Activated naive CD8-positive, alpha-beta T cell (primary cell): ENCODE measurements around the gene NCKAP5.

ENCODE experiments used
- H3K27ac Mint-ChIP-seq: one replicate; pipeline ENCODE4 v1.8.0; 2021; ENCODE audit warnings: mixed read lengths
- H3K27me3 Mint-ChIP-seq: one replicate; pipeline ENCODE4 v1.8.0; 2021; ENCODE audit warnings: mixed read lengths
- H3K36me3 Mint-ChIP-seq: one replicate; pipeline ENCODE4 v1.8.0; 2021; ENCODE audit warnings: mixed read lengths
- H3K4me1 Mint-ChIP-seq: one replicate; pipeline ENCODE4 v1.8.0; 2021; ENCODE audit warnings: low read depth, mixed read lengths
- H3K4me3 Mint-ChIP-seq: one replicate; pipeline ENCODE4 v1.8.0; 2021; ENCODE audit warnings: mild to moderate bottlenecking, mixed read lengths
- H3K9me3 Mint-ChIP-seq: one replicate; pipeline ENCODE4 v1.8.0; 2021; ENCODE audit warnings: low read depth, mixed read lengths

Gene NCKAP5

DNA sequence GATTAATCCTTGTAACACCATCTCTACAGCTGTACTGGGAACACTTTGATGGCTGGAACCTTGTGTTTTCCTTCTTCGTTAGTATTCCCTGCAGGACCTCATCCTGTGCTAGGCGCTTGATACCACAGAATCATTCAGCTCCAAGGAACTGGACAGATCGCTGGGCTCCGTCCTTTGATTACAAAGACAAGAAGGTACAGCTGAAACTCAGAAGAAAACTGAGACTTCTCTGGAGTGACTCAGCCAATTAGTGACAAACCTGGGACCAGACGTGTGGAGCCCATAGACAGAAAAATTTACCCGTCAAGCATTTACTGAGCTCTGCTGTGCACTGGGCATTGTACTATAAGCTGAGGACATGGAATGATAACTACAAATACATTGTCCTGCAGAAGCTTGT lies 67.3 kb downstream of the NCKAP5 start:
- Mint-ChIP-seq H3K4me3 (no peak overlapping the region), H3K27ac (no peak overlapping the region), H3K9me3 (no peaks in the 10 kb centered on the region), H3K27me3 (peaks cover 2% of the 10 kb centered on the region), H3K4me1 (no peaks in the 10 kb centered on the region), H3K36me3 (no peaks in the 10 kb centered on the region)

DNA sequence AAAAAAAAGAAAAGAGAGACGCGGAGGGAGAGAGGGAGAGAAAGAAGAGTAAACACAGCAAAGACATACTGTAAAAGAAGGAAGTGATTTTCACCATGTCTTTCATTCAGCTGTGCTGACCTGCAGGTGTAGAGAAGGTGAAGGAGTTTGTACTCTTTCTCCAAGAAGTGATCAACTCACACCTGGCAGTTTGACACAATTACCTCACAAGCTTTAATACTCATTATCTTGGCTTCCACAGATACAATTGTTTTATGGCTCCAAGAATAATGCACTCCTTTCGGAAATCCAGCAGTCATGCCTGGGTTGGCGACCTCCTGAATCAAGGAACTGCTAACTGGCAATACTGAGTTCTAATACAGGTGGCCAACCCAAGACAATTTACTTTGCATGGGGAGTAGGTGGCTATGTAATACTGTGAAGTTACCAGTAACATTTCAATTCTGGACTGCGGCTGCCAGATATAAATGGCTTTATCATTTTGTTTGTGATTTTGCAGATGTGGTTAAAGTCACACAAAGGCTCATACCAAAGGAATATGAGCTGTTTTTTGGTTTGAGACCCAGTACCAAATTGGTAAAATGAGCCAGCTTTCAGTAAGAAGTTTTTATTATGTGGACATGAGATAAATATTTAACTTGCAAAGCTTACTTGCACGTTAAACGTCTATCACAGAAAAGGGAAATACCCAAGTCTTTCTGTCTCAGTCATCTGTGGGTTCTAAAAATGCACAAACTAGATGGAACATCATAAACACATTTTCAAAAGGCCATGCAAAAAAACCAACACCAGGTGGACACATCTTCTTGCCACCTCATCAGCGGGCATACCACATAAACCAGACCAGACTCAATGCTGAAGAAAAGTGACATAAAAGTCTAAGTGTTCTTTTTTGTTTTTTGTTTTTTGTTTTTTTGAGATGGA lies 69.3 kb downstream of the NCKAP5 start:
- H3K4me1 Mint-ChIP-seq, result no peaks in the 10 kb centered on the region
- no peak overlapping the region for H3K4me3 Mint-ChIP-seq
- H3K27ac Mint-ChIP-seq, result no peak overlapping the region
- H3K36me3 Mint-ChIP-seq, result no peaks in the 10 kb centered on the region
- peaks cover 3% of the 10 kb centered on the region for H3K9me3 Mint-ChIP-seq
- H3K27me3 Mint-ChIP-seq, result peaks cover 2% of the 10 kb centered on the region

DNA sequence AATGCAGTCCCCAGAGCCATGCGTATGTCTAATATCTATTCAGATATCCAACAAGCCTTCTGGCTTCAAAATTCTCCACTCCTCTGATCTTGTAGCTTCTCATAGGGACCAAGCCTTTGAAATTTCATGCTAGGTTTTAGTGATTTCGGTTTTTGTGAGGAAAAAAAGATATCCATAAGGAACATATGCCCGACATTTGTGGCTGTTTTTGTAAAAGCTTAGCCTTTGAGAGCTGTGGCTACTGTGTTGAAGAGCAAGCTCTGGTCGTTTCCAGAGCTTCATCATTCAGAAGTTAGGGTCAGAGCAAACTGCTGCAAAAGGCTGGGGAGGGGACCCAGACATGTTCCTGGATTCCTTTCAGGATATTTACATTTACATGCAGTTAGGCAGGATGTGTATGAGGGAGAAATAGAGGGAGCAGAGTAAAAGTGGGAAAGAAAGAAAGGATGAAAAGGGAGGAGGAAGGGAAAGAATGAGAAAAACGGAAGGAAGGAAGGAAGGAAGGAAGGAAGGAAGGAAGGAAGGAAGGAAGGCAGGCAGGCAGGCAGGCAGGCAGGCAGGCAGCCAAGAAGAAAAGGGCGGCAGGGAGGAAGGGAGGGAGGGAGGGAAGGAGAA lies 70.2 kb downstream of the NCKAP5 start:
- H3K36me3 Mint-ChIP-seq, result no peaks in the 10 kb centered on the region
- peaks cover 2% of the 10 kb centered on the region for H3K27me3 Mint-ChIP-seq
- H3K4me1 Mint-ChIP-seq, result no peaks in the 10 kb centered on the region
- H3K27ac Mint-ChIP-seq, result no peak overlapping the region
- H3K4me3 Mint-ChIP-seq, result no peak overlapping the region
- H3K9me3 Mint-ChIP-seq, result peaks cover 3% of the 10 kb centered on the region

DNA sequence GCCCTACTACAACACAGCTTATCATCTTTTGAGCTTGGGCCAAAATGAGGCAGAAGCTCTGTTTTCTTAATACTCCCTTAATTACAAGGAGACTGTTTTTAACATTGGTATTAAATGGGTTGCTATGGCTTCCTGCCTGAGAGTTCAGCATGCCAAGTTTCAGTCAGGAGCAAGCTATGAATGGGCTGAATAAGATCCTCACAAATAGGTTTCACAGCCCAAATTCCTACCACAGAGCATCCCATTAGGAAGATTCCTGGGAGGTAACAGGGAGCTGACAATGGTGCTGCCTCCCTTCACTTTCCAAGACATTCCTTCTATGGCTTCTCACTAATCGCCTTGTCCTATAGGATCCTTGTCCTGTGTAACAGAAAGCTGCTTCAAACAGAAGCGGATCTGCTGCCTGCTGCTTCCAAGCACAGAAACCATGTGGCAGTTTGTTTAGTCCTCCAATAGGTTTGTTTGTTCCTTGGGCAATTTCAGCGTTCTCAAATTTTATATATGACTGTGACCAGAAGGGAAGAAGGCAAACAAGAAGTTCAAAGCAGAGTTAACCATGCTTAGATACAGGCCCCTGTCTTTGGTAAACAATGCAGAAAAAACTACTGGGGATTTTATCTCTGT lies 70.9 kb downstream of the NCKAP5 start:
- no peak overlapping the region for H3K4me3 Mint-ChIP-seq
- H3K36me3 Mint-ChIP-seq, result no peaks in the 10 kb centered on the region
- no peaks in the 10 kb centered on the region for H3K4me1 Mint-ChIP-seq
- H3K9me3 Mint-ChIP-seq, result peaks cover 3% of the 10 kb centered on the region
- no peak overlapping the region for H3K27ac Mint-ChIP-seq
- peaks cover 2% of the 10 kb centered on the region for H3K27me3 Mint-ChIP-seq

DNA sequence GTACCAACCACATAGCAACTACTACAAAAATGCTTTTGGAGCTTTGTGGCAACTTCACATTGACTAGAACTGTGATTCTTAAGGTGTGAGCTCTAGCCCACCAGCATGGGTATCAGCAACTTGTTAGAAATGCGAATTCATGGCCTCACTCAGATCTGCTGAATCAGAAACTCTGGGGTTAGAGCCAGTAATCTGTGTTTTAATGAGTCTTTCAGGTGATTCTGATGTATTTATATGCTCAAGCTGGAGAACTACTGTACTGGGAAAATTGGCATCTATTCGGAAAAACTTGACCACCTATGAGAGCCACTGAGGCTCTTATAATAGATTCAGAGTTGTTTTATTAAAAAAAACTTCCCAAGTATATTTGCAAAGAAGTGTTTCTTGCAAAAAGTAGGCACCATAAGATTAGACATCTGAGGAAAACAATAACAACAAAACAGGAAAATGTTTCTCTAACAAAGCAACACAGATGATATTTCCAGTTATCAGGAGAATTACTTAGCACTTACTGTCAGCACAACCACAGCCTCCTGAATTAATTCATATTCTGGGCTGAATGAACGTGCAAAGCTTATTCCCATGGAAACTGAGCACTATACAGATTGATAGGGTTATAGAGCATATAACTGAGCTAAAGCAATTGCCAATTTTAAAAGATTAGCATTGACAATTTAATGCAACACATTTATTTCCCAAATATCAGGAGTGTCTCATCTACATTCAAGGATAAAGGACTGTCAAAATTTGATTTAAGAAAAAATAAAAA lies 71.6 kb downstream of the NCKAP5 start:
- H3K36me3 Mint-ChIP-seq, result no peaks in the 10 kb centered on the region
- H3K4me3 Mint-ChIP-seq, result no peak overlapping the region

DNA sequence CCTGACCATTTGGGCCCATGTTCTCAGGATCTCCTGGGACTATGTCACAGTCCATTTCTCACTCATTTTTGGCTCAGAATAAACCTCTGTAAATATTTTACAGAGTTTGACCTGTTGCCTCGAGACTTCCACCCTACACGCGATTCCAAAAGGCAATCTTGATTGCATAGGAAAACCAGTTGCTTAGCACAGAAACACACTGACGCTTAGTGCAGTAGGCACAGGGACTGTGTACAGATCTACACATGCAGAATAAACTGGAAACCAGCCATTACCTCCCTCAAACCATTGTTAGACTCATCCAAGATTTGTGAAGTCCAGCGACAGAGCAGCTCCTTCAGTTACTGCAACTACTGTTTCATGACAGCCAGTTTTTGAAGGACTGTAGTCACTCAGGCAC lies 73.0 kb downstream of the NCKAP5 start:
- Mint-ChIP-seq H3K9me3 (peaks cover 3% of the 10 kb centered on the region), H3K27ac (no peak overlapping the region), H3K4me1 (no peaks in the 10 kb centered on the region), H3K27me3 (peaks cover 1% of the 10 kb centered on the region), H3K36me3 (no peaks in the 10 kb centered on the region), H3K4me3 (no peak overlapping the region)

More for the DNA sequence above, 71.6 kb downstream of the NCKAP5 start:
- H3K9me3 Mint-ChIP-seq, result peaks cover 3% of the 10 kb centered on the region
- no peaks in the 10 kb centered on the region for H3K4me1 Mint-ChIP-seq
- H3K27ac Mint-ChIP-seq, result no peak overlapping the region
- H3K27me3 Mint-ChIP-seq, result peaks cover 1% of the 10 kb centered on the region

DNA sequence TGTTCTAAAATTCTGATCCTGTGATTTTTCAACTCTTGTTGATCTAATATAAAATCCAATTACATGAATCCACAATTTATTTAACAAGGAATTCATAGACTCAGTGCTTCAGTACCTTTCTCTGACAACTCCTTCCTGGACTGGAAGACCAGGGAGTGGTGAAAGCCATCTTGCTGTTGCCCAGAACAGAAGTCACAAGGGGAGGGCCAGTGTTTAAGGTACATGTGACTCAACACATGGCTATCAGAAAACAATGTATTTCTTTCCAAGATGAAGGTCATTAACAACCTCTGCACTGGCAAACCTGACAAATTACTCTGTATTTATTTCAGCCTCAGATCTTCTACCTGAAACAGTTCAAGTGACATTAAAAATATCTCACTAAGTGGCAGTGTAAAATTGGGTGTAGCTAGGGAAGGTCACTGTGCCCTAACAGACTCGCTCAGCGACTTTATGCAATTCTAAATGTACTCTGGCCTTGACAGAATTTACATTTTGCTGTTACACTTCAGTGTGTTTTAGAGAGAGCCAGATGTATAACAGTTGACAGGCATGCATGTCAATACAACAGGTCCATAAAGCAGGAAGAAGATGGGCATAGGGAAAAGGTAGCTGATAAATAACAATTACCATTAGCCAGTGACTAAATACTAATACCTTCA lies 75.4 kb downstream of the NCKAP5 start:
- H3K36me3 Mint-ChIP-seq, result no peaks in the 10 kb centered on the region
- H3K9me3 Mint-ChIP-seq, result peaks cover 3% of the 10 kb centered on the region
- H3K4me3 Mint-ChIP-seq, result no peak overlapping the region
- no peaks in the 10 kb centered on the region for H3K27me3 Mint-ChIP-seq
- H3K27ac Mint-ChIP-seq, result no peak overlapping the region
- no peaks in the 10 kb centered on the region for H3K4me1 Mint-ChIP-seq

DNA sequence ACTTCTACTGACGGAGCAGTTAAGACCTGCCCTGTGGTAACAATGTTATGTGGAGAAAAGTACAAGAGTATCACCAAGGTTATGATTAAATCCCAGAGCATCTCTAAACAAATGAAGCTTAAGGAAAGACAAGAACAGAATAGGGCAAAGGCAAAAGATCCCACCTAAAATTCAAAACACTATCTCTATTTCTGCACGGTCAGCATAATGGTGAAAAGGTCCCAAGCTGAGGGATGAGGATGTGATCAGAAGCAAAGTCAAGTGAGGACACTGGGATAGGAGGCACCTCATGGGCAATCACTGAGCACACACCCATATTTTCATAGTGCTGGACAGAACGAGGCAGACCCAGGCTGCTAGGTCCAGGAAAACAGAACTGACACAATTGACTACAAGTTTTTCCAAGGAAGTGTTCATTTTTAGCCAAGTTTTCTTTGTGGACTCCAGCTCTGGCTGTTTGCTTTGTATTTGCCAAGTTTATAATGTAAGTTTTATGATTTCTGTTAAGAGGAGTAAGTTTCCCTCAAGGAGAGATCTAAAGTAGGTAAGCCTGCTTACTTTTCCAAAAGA lies 77.8 kb downstream of the NCKAP5 start:
- Mint-ChIP-seq H3K36me3 (no peaks in the 10 kb centered on the region), H3K9me3 (peaks cover 3% of the 10 kb centered on the region), H3K4me3 (no peak overlapping the region), H3K27me3 (no peaks in the 10 kb centered on the region), H3K4me1 (no peaks in the 10 kb centered on the region), H3K27ac (no peak overlapping the region)

DNA sequence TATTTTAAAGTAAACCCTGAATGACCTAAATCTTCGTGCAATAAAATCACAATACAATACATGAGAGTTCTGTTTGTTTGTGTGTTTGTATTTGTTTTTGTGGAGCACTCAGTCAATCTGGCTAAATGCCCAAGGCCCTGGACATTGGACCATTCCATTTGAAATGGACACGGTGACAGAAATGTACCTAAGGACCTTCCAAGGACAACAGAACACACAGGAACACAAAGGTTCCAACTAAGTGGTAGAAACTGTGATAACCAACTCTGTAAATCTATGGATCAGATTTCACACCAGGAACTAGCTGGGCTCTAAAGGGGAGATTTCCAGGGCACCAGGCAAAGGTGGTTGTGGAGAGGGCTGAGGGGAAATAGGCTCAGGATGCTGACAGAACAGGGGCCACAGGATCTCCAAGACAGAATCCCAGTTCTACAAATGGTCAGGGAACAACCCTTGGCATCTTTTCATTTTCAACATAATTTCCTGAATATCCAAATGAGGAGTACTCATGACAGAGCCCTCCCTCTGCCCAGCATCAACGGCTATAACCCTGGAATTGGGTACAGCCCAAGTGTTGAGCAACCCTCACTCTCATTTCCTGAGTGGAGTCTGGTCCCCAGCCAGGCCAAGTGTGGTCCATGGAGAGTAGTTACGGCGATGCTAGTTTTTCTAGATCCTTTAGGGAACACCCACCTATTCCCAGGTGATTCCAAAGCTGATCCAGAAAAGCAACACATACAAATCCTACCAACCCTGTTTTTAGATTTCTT lies 78.4 kb downstream of the NCKAP5 start:
- Mint-ChIP-seq H3K4me3 (no peak overlapping the region), H3K36me3 (no peaks in the 10 kb centered on the region), H3K27ac (no peak overlapping the region), H3K9me3 (peaks cover 3% of the 10 kb centered on the region), H3K4me1 (no peaks in the 10 kb centered on the region), H3K27me3 (no peaks in the 10 kb centered on the region)

DNA sequence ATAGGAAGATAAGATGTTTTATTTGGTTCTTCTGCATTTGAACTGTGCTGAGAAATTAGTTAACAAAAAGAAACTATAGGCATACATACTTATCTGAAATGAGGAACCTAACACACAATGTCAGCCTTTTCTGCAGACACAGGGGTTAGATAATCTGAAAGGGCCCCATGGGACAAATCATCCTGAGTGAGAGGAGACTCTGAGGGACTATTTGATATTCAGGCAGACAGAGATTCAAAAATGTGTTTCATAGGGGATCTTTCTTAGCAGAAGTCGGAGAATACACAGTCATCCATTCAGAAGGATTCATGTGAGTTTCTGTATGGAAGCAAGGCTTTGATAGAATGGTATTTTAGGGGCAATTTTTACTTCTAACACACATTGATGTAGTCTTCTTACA lies 79.1 kb downstream of the NCKAP5 start:
- H3K27me3 Mint-ChIP-seq, result no peaks in the 10 kb centered on the region
- H3K4me1 Mint-ChIP-seq, result no peaks in the 10 kb centered on the region
- H3K9me3 Mint-ChIP-seq, result peaks cover under 1% of the 10 kb centered on the region
- H3K27ac Mint-ChIP-seq, result no peak overlapping the region
- H3K36me3 Mint-ChIP-seq, result no peaks in the 10 kb centered on the region
- H3K4me3 Mint-ChIP-seq, result no peak overlapping the region

DNA sequence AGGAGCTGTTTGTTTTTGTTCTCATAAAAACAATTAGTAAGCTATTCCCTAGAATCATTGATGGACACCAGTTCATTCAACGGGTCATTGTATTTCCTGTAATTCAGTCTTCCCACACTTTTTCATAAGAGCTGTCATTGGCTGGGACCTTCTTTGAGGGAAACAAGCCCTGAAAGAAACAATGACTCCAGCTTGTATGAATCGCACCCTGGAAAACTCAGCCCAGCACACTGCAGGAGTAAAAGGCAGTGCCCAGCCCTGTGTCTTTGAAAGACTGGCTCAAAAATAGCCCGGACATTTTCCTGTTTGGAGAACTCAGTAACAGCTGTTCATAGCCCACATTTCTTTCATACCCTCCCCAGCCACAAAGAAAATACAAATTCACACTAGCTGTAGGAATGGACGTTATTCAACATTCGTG lies 81.5 kb downstream of the NCKAP5 start:
- Mint-ChIP-seq H3K36me3 (no peaks in the 10 kb centered on the region), H3K27me3 (no peaks in the 10 kb centered on the region), H3K4me1 (no peaks in the 10 kb centered on the region), H3K9me3 (no peaks in the 10 kb centered on the region), H3K4me3 (no peak overlapping the region), H3K27ac (no peak overlapping the region)

DNA sequence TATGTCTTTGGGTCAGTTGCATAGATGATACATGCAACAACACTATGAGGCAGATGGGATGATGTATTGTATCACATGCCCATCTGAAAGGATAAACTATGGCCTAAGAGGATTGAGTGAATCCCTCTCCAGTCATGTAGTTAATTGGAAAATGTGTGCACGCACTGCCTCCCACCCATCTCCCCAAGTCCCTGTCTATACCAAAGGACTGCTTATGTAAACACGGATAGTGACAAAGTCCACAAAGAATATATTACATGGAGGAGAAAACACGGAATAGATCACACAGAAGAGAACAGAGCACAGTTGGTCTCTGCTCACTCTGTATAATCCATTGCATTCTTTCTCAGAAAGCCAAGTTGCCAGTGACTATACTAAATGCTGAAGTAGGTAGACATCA lies 82.4 kb downstream of the NCKAP5 start:
- no peak overlapping the region for H3K4me3 Mint-ChIP-seq
- no peaks in the 10 kb centered on the region for H3K4me1 Mint-ChIP-seq
- H3K27me3 Mint-ChIP-seq, result peaks cover 3% of the 10 kb centered on the region
- H3K9me3 Mint-ChIP-seq, result no peaks in the 10 kb centered on the region
- no peak overlapping the region for H3K27ac Mint-ChIP-seq
- H3K36me3 Mint-ChIP-seq, result no peaks in the 10 kb centered on the region

DNA sequence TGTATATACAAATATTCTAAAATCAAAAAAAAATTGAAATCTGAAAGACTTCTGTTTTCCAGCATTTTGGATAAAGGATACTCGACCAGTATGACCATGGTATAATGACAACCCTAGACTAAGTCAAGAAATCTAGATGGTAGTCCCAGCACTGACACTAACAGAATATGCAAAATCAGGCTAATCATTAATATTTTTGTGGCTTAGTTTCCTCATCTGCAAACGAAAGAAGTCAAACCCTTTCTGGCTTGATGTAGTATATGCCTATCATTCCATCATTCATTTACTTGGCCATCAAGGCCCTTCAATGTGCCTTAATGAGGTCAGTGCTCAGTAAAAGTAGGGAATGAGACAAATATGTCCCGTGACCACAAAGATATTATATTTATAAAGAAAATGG lies 83.5 kb downstream of the NCKAP5 start:
- H3K4me1 Mint-ChIP-seq, result no peaks in the 10 kb centered on the region
- no peak overlapping the region for H3K27ac Mint-ChIP-seq
- H3K36me3 Mint-ChIP-seq, result no peaks in the 10 kb centered on the region
- H3K9me3 Mint-ChIP-seq, result no peaks in the 10 kb centered on the region
- H3K27me3 Mint-ChIP-seq, result peaks cover 5% of the 10 kb centered on the region
- H3K4me3 Mint-ChIP-seq, result no peak overlapping the region
